ENCODE results near the gene IQGAP2. TPM values are rescaled to one million over a fixed set of nuclear protein-coding genes. Genes with fewer than 3 reads are reported as not detected.
"Not testable (repeated sequence)": the region's sequence is repeated elsewhere in the genome, so short reads cannot be mapped to it uniquely, and the experiment has no call there.

IQGAP2 gene
- total RNA-seq, 1 donor from 2014 or later = 92.8 TPM

- intact Hi-C loops (cut with micrococcal nuclease) = no loop called here
Observed at GRCh38 chr5:76528547-76529331, 125.7 kb downstream of the IQGAP2 start.

- intact Hi-C loops (cut with micrococcal nuclease) = no loop called here
Observed at GRCh38 chr5:76529464-76530344, 126.6 kb downstream of the IQGAP2 start.

- intact Hi-C loops (cut with micrococcal nuclease) = no loop called here
Observed at GRCh38 chr5:76532052-76532451, 129.0 kb downstream of the IQGAP2 start.

GRCh38 chr5:76532973-76533372 lies 129.9 kb downstream of the IQGAP2 start:
- intact Hi-C loops (cut with micrococcal nuclease) = no loop called here

- intact Hi-C loops (cut with micrococcal nuclease) = no loop called here
Observed at GRCh38 chr5:76535577-76535976, 132.5 kb downstream of the IQGAP2 start.

- intact Hi-C loops (cut with micrococcal nuclease) = no loop called here
Observed at GRCh38 chr5:76537073-76537543, 134.0 kb downstream of the IQGAP2 start.

- intact Hi-C loops (cut with micrococcal nuclease) = loop anchor here (2.0 to 10.0 kb wide), 2 partner anchors 459 to 1677 kb away; partner anchors contain the start of genes FAM169A and SV2C
Observed at GRCh38 chr5:76542241-76542640, 139.2 kb downstream of the IQGAP2 start.

GRCh38 chr5:76542887-76543690 lies 140.0 kb downstream of the IQGAP2 start:
- intact Hi-C loops (cut with micrococcal nuclease) = loop anchor here (1.0 to 10.0 kb wide), 4 partner anchors 22 to 1678 kb away; partner anchors contain the start of genes FAM169A and SV2C

GRCh38 chr5:76544268-76544926 lies 141.3 kb downstream of the IQGAP2 start:
- intact Hi-C loops (cut with micrococcal nuclease) = loop anchor here (1.0 to 10.0 kb wide), 3 partner anchors 206 to 1680 kb away; partner anchors contain the start of gene FAM169A

- intact Hi-C loops (cut with micrococcal nuclease) = loop anchor here (2.0 to 10.0 kb wide), 4 partner anchors 370 to 1680 kb away; partner anchors contain the start of genes FAM169A and GCNT4
Observed at GRCh38 chr5:76545184-76545583, 142.1 kb downstream of the IQGAP2 start.

- intact Hi-C loops (cut with micrococcal nuclease) = loop anchor here (1.0 to 10.0 kb wide), 20 partner anchors 11 to 1968 kb away; partner anchors contain the start of genes AGGF1, ANKRD31, FAM169A and GCNT4
Observed at GRCh38 chr5:76546497-76547102, 143.5 kb downstream of the IQGAP2 start.

GRCh38 chr5:76547242-76547890 lies 144.3 kb downstream of the IQGAP2 start:
- intact Hi-C loops (cut with micrococcal nuclease) = loop anchor here (1.0 to 10.0 kb wide), 20 partner anchors 10 to 1969 kb away; partner anchors contain the start of genes AGGF1, ANKRD31, FAM169A and GCNT4

GRCh38 chr5:76547891-76548524 lies 144.9 kb downstream of the IQGAP2 start:
- intact Hi-C loops (cut with micrococcal nuclease) = loop anchor here (1.0 to 10.0 kb wide), 20 partner anchors 9 to 1969 kb away; partner anchors contain the start of genes AGGF1, ANKRD31, FAM169A and GCNT4

- intact Hi-C loops (cut with micrococcal nuclease) = loop anchor here (5.0 to 10.0 kb wide), 3 partner anchors 451 to 1684 kb away; partner anchors contain the start of genes FAM169A and GCNT4
Observed at GRCh38 chr5:76548525-76549229, 145.6 kb downstream of the IQGAP2 start.

GRCh38 chr5:76550881-76551280 lies 147.8 kb downstream of the IQGAP2 start:
- intact Hi-C loops (cut with micrococcal nuclease) = not testable (repeated sequence)

GRCh38 chr5:76552546-76552945 lies 149.5 kb downstream of the IQGAP2 start:
- intact Hi-C loops (cut with micrococcal nuclease) = no loop called here

GRCh38 chr5:76553251-76553650 lies 150.2 kb downstream of the IQGAP2 start:
- intact Hi-C loops (cut with micrococcal nuclease) = no loop called here

- intact Hi-C loops (cut with micrococcal nuclease) = no loop called here
Observed at GRCh38 chr5:76555114-76555513, 152.0 kb downstream of the IQGAP2 start.
